Loucy (cell line): ENCODE measurements around the gene RER1.

Experiments
- EZH2phosphoT487 ChIP-seq: fragments of 200-600 bp; IDR thresholded peaks from 2 replicates; pipeline ENCODE4 v1.6.1; 2018; ENCODE audit warnings: antibody characterized with exemption, mild to moderate bottlenecking, moderate library complexity, borderline replicate concordance
- TF ChIP-seq, protein P1 (sequence below): fragments of 200-600 bp; sonication (generic); conservative IDR thresholded peaks from 2 replicates; pipeline ENCODE4 v1.5.1; 2014; ENCODE audit warnings: mild to moderate bottlenecking, antibody characterized with exemption, low read length

DNA sequence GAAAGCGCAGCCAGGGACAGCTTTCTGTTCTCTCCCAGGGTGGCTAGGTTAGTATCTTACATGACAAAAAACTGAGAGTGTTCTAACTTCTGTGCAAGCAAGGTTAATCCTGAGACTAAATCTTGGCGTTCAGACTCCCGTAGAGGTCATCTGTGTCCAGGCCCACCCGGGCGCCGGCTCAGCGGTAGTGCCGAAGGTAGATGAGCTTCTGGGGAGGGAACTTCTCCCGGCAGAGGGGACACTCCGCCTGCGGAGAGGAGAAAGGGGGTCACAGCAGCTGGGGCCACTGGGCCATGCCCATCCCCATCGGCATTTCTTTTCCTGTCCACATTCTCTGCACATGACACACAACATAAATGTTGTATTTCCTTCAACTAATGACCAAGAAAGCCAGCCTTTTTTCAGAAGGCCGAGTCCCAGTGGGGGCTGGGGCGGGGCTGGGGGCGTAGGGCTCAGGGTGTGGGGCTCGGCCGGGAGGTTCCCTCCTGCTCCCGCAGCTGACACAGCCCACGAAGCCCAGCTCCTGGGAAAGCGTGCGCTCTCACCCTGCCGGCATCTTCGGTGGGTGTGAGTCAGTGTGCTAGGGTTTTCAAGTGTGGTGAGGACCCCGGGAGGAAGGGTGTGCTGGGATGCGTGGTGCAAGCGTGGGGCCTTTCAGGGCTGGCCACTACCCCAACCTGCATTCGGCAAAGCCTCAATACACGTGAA lies 14.1 kb downstream of the RER1 start:
- TF ChIP-seq, protein P1, sequence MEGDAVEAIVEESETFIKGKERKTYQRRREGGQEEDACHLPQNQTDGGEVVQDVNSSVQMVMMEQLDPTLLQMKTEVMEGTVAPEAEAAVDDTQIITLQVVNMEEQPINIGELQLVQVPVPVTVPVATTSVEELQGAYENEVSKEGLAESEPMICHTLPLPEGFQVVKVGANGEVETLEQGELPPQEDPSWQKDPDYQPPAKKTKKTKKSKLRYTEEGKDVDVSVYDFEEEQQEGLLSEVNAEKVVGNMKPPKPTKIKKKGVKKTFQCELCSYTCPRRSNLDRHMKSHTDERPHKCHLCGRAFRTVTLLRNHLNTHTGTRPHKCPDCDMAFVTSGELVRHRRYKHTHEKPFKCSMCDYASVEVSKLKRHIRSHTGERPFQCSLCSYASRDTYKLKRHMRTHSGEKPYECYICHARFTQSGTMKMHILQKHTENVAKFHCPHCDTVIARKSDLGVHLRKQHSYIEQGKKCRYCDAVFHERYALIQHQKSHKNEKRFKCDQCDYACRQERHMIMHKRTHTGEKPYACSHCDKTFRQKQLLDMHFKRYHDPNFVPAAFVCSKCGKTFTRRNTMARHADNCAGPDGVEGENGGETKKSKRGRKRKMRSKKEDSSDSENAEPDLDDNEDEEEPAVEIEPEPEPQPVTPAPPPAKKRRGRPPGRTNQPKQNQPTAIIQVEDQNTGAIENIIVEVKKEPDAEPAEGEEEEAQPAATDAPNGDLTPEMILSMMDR = no peak
- no peak for TF ChIP-seq EZH2phosphoT487
